Ovary (tissue), 9 donors: ENCODE measurements around the gene CLDN24. TPM values are rescaled to one million over a fixed set of nuclear protein-coding genes. Genes with fewer than 3 reads are reported as not detected.

Experiments used
- DNase-seq, 5 donors: peaks; one replicate each; pipeline ENCODE4 v3.0.0-alpha.2; 2019 to 2020
- H3K27ac ChIP-seq, 2 donors: fragments of 200-600 bp; one replicate each; pipeline versions ENCODE4 v1.5.1 to v1.8.0; 2019 to 2022
- H3K27me3 ChIP-seq: fragments of 200-600 bp; one replicate; pipeline ENCODE4 v1.8.0; 2022
- H3K36me3 ChIP-seq: fragments of 200-600 bp; sonication (generic); one replicate; pipeline ENCODE4 v1.5.1; 2019
- H3K4me1 ChIP-seq: one replicate; pipeline ENCODE4 v1.8.1; 2013; ENCODE audit warnings: mild to moderate bottlenecking, moderate library complexity; ENCODE audit not compliant: insufficient read depth
- H3K4me3 ChIP-seq: fragments of 200-600 bp; sonication (generic); one replicate; pipeline ENCODE4 v1.5.1; 2017
- H3K9me3 ChIP-seq, 2 donors: fragments of 200-600 bp in 1 of 2; sonication (generic) in 1 of 2; one replicate each; pipeline versions ENCODE4 v1.5.1 to v1.8.1; 2013 to 2019; ENCODE audit warnings: mild to moderate bottlenecking in 1 of 2, moderate library complexity in 1 of 2
- EP300 ChIP-seq: sonication (generic); formaldehyde crosslinking; IDR thresholded peaks from one replicate; pipeline ENCODE4 v1.6.1; 2017; ENCODE audit warnings: antibody characterized with exemption
- POLR2A ChIP-seq: fragments of 450-650 bp; IDR thresholded peaks from one replicate; pipeline ENCODE4 v1.6.1; 2017; ENCODE audit warnings: antibody characterized with exemption, mild to moderate bottlenecking, moderate library complexity
- WGBS, 3 donors: extraction: QIAGEN DNeasy Blood & Tissue Kit in 1 of 3; methylation state at CpG; one replicate each; pipeline versions ENCODE4 v1.1.5 to v1.1.7; 2013 to 2017; 5-methylcytosine and 5-hydroxymethylcytosine counted together
- intact Hi-C, 4 donors: fragments of 100-400 bp; cut with DNase I; formaldehyde crosslinking; loops; one replicate each; pipeline versions ENCODE4 v1.11.0 to v1.15.1; 2022 to 2023
- polyA plus RNA-seq, 2 donors: library from polyadenylated mRNA; stranded (reverse); fragments of 200-250 nt in 1 of 2; fragments of 350-450 nt in 1 of 2; fragmentation: Illumina TruSeq in 1 of 2; extraction: RNeasy Lipid Tissue Mini Kit (QIAGEN cat#74804) in 1 of 2; gene quantifications; one replicate each; pipeline ENCODE4 v1.2.3, GENCODE V29; 2013 to 2014
- total RNA-seq, 7 donors: library from RNA; depleted of rRNA in 2 of 7; stranded (reverse); fragments of >200 nt in 2 of 7; fragmentation: NEBNext Ultra II Directional in 3 of 7; extraction: Animal tissue kit (Norgen Biotek cat#: 25700) in 3 of 7; gene quantifications; one replicate each; pipeline versions ENCODE4 v1.1.0 to v1.2.4, GENCODE V29; 2016 to 2023
- TF ChIP-seq, protein P1 (sequence below), 3 donors: fragments of 450-650 bp in 2 of 3; fragments of 200-600 bp in 1 of 3; IDR thresholded peaks; one replicate each; pipeline versions ENCODE4 v1.5.1 to v1.8.0; 2016 to 2022; ENCODE audit warnings: antibody characterized with exemption in 3 of 3, mild to moderate bottlenecking in 1 of 3
- donor health status: DM: no; HTN: no; CAD: no; lungs with moderate emphysema.
- donor health status: DM: no; HTN: no; CAD: no.
- donor health status: Bipolar disorder and iron deficiency.
- donor health status: DM: yes; HTN: yes; CAD: no.
- donor health status: DM: no; HTN: no; CAD: no.
- donor health status: DM: yes; HTN: yes; CAD: no.

CLDN24 gene
- total and polyA plus RNA-seq, 9 donors: not detected

DNA sequence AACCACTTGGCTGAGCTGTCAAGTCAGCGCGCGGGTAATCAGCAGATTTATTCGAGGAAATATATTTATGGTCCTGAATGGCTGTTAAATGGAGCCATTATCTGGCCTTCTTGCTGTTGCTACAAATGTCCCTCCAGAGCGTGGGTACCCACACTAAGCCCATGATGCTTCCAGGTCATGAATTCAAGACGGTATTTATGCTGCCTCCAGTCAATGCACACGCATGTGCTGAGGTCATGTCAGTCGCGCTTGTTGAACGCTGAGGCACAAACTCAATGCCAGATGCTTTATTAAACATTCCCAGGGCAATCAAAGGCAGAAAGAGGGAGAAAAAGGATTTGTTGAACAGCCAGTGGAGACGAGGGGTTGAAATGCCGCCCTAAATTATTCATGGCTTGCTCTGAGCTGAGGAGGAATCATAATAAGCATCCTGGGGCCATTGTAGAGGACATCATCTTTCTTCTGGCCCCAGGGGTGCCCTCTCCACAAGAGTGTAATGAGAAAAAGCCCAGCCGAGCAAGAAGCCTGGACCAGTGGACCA, 36.1 kb upstream of the CLDN24 start:
- no peak for TF ChIP-seq POLR2A
- TF ChIP-seq, protein P1, sequence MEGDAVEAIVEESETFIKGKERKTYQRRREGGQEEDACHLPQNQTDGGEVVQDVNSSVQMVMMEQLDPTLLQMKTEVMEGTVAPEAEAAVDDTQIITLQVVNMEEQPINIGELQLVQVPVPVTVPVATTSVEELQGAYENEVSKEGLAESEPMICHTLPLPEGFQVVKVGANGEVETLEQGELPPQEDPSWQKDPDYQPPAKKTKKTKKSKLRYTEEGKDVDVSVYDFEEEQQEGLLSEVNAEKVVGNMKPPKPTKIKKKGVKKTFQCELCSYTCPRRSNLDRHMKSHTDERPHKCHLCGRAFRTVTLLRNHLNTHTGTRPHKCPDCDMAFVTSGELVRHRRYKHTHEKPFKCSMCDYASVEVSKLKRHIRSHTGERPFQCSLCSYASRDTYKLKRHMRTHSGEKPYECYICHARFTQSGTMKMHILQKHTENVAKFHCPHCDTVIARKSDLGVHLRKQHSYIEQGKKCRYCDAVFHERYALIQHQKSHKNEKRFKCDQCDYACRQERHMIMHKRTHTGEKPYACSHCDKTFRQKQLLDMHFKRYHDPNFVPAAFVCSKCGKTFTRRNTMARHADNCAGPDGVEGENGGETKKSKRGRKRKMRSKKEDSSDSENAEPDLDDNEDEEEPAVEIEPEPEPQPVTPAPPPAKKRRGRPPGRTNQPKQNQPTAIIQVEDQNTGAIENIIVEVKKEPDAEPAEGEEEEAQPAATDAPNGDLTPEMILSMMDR (IDR thresholded peaks at IDR 0.05): no peak
- TF ChIP-seq EP300: no peak
- intact Hi-C loops: no loop called here
- Histone ChIP-seq H3K9me3 (no peaks in the 10 kb centered on the region), H3K4me1 (no peaks in the 10 kb centered on the region), H3K4me3 (no peak overlapping the region), H3K36me3 (no peaks in the 10 kb centered on the region), H3K27me3 (no peaks in the 10 kb centered on the region), H3K27ac (no peak overlapping the region)
- no peak for DNase-seq
- WGBS, 3 donors: 87 to 93% (median 91%) methylated on average over 13 of the region's 13 CpGs

DNA sequence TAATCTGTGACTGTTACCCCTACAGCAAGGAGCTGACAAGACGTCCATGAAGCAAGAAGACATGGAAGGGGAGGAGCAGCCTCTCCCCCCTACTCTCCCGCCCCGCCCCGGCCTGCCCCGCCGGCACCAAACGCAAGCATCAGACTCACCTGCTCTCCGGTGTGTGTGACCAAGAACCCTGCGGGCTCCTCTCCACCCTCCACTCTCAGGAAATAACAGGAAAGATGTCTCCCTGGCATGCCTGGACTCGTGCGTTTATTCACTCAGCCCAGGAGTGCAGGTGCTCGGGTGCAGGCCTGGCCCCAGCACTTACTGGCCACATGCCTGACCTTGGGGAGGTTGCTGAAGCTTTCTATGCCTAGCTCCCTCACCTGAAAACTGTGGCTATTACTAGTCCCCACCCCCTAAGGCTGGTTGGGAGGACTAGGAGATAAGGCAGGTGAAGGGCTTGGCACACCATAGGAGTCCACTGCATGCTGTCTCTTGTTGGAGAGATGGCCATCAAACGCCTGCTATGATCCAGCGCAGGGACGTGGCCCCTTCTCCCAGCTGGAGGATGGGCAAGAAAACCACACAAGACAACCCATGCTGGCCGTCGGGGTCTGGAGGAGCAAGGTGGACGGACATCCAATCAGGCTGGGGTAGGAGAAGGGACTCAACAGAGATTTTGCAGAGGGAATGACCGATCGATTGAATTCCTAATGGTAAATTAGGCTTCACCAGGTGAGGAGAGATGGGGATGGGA, 34.9 kb upstream of the CLDN24 start:
- intact Hi-C loops: no loop called here

DNA sequence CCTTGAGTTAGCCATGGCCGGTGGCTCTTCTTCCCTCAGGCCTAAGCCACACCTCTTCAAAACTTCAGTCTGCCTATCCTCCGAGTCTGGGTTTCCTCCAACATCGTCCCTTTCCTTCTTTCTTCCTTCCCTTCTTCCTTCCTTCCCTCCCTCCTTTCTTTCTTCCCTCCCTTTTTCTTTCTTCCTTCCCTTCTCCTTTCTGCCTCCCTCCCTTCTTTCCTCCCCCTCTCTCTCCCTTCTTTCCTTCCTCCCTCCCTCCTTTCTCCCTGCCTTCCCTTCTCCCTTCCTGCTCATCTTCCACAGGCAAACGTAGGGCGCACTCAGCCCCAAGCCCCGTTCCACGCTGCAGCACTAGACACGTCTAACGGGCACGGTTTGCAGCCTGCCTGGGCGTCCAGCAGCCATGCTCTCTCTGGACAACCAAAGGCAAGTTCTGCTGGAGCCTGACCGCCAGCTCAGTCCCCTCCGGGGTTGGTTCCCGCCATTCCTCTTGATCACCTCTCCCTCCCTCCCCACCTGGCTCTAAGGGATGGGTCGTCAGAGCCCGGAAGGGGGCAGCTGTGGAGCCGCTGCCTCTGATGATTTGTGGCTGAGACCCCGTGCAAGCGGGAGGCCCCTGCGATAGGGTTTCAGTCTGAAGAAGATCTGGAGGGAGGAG, 34.1 kb upstream of the CLDN24 start:
- no peak for DNase-seq
- intact Hi-C loops: no loop called here
- no peaks in the 10 kb centered on the region for H3K9me3 ChIP-seq

More for the DNA sequence above, 34.9 kb upstream of the CLDN24 start:
- Histone ChIP-seq H3K9me3 (no peaks in the 10 kb centered on the region), H3K4me3 (no peak overlapping the region), H3K4me1 (no peaks in the 10 kb centered on the region), H3K27me3 (no peaks in the 10 kb centered on the region), H3K36me3 (no peaks in the 10 kb centered on the region), H3K27ac (no peak overlapping the region)
- no peak for TF ChIP-seq EP300
- TF ChIP-seq, protein P1 (IDR thresholded peaks at IDR 0.05): no peak
- 82 to 90% (median 87%) methylated on average over 20 of the region's 20 CpGs for WGBS, 3 donors
- no peak for DNase-seq

DNA sequence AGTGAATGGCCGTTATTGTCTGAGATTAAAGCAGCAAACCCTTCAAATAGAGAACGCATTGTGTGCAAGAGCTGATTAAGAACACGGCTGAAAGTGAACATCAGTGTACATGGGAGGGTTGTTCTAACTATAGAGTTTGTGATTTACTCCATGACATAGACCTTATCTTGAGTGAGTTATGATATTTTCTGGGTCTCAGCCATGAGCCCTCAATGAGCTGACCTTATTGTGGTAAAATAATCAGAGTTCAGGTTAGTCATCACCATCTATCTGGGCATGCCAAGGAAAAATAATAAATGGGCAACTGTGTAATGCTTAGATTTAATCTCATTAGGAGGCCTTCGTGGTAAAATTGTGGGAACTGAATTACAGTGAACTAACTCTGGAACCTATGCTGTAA, 33.2 kb upstream of the CLDN24 start:
- H3K4me3 ChIP-seq: no peak overlapping the region
- no peaks in the 10 kb centered on the region for H3K36me3 ChIP-seq
- H3K27ac ChIP-seq: no peak overlapping the region
- intact Hi-C loops: no loop called here
- DNase-seq: no peak
- no peaks in the 10 kb centered on the region for H3K27me3 ChIP-seq
- TF ChIP-seq, protein P1 (IDR thresholded peaks at IDR 0.05): no peak
- no peak for TF ChIP-seq POLR2A
- H3K9me3 ChIP-seq: no peaks in the 10 kb centered on the region
- WGBS, 3 donors: 45 to 50% (median 47%) methylated on average over 4 of the region's 4 CpGs
- no peaks in the 10 kb centered on the region for H3K4me1 ChIP-seq

More for the DNA sequence above, 34.1 kb upstream of the CLDN24 start:
- Histone ChIP-seq H3K4me1 (no peaks in the 10 kb centered on the region), H3K36me3 (no peaks in the 10 kb centered on the region), H3K27ac (no peak overlapping the region), H3K27me3 (no peaks in the 10 kb centered on the region), H3K4me3 (no peak overlapping the region)
- WGBS, 3 donors: 69 to 77% (median 69%) methylated on average over 20 of the region's 20 CpGs
- no peak for TF ChIP-seq POLR2A
- TF ChIP-seq, protein P1 (IDR thresholded peaks at IDR 0.05): no peak
- no peak for TF ChIP-seq EP300
